Neural cell (in vitro differentiated cells): ENCODE measurements around the gene SCUBE2. TPM values are rescaled to one million over a fixed set of nuclear protein-coding genes. Genes with fewer than 3 reads are reported as not detected.

ENCODE experiments used
- H2AFZ ChIP-seq: fragments of 200-600, 300-800 bp; sonication (generic), shearing (Covaris generic); 2 replicates; pipeline ENCODE4 v1.6.0; 2014; ENCODE audit warnings: low read depth, mild to moderate bottlenecking, antibody characterized with exemption, low read length, moderate library complexity
- H3F3A ChIP-seq: fragments of 200-600 bp; shearing (Covaris generic); 2 replicates; pipeline ENCODE4 v1.6.1; 2016; ENCODE audit warnings: mild to moderate bottlenecking, moderate library complexity, mixed read lengths, antibody characterized with exemption, low read length; ENCODE audit not compliant: insufficient read depth, poor library complexity, severe bottlenecking
- H3K27ac ChIP-seq: fragments of 200-600, 300-800 bp; sonication (generic), shearing (Covaris generic); 2 replicates; pipeline ENCODE4 v1.5.1; 2014; ENCODE audit warnings: mild to moderate bottlenecking, low read length, moderate library complexity
- H3K27me3 ChIP-seq: fragments of 300-800, 200-600 bp; sonication (generic), shearing (Covaris generic); 2 replicates; pipeline ENCODE4 v1.6.0; 2014; ENCODE audit warnings: mild to moderate bottlenecking, low read depth, low read length, moderate library complexity; ENCODE audit not compliant: insufficient read depth
- H3K36me3 ChIP-seq: fragments of 300-800, 200-600 bp; sonication (generic), shearing (Covaris generic); 2 replicates; pipeline ENCODE4 v1.5.1; 2014; ENCODE audit warnings: mild to moderate bottlenecking, antibody characterized with exemption, low read length, moderate library complexity; ENCODE audit not compliant: insufficient read depth
- H3K4me2 ChIP-seq: fragments of 300-800, 200-600 bp; sonication (generic), shearing (Covaris generic); 2 replicates; pipeline ENCODE4 v1.6.0; 2014; ENCODE audit warnings: mild to moderate bottlenecking, low read length
- H3K4me3 ChIP-seq: fragments of 300-800, 200-600 bp; sonication (generic), shearing (Covaris generic); 2 replicates; pipeline ENCODE4 v1.5.1; 2014; ENCODE audit warnings: mild to moderate bottlenecking, low read length, moderate library complexity
- H3K79me2 ChIP-seq: fragments of 200-600 bp; shearing (Covaris generic); replicated peaks from 2 replicates; pipeline ENCODE4 v1.6.0; 2014; ENCODE audit warnings: mild to moderate bottlenecking, low read length, moderate library complexity; ENCODE audit not compliant: insufficient read depth
- H3K9ac ChIP-seq: fragments of 300-800, 200-600 bp; sonication (generic), shearing (Covaris generic); 2 replicates; pipeline ENCODE4 v1.6.1; 2016; ENCODE audit warnings: mild to moderate bottlenecking, low read length, mixed read lengths
- H3K9me2 ChIP-seq: fragments of 200-600 bp; shearing (Covaris generic); 2 replicates; pipeline ENCODE4 v1.6.1; 2016; ENCODE audit warnings: mild to moderate bottlenecking, low read length, mixed read lengths; ENCODE audit not compliant: insufficient read depth
- H3K9me3 ChIP-seq: fragments of 200-600, 300-800 bp; sonication (generic), shearing (Covaris generic); 2 replicates; pipeline ENCODE4 v1.6.1; 2016; ENCODE audit warnings: mild to moderate bottlenecking, mixed run types, low read length, moderate library complexity, mixed read lengths
- H4K20me1 ChIP-seq: fragments of 200-600 bp; shearing (Covaris generic); 2 replicates; pipeline ENCODE4 v1.6.1; 2016; ENCODE audit warnings: mild to moderate bottlenecking, mixed run types; ENCODE audit not compliant: insufficient read depth
- CTCF ChIP-seq: fragments of 450-650 bp; IDR thresholded peaks from 2 replicates; pipeline ENCODE4 v1.5.1; 2014; ENCODE audit warnings: antibody characterized with exemption, mild to moderate bottlenecking, moderate library complexity; ENCODE audit not compliant: poor library complexity, severe bottlenecking
- EP300 ChIP-seq: fragments of 450-650 bp; conservative IDR thresholded peaks from 2 replicates; pipeline ENCODE4 v1.6.1; 2014; ENCODE audit warnings: antibody characterized with exemption, mild to moderate bottlenecking, moderate library complexity; ENCODE audit not compliant: poor library complexity, severe bottlenecking
- EZH2 ChIP-seq: fragments of 200-600, 300-800 bp; shearing (Covaris generic), sonication (generic); IDR thresholded peaks from 2 replicates; pipeline ENCODE4 v1.6.1; 2014; ENCODE audit warnings: antibody characterized with exemption, low read length, borderline replicate concordance, mild to moderate bottlenecking; ENCODE audit not compliant: insufficient read depth, poor library complexity, severe bottlenecking
- MXI1 ChIP-seq: fragments of 450-650 bp; conservative IDR thresholded peaks from 2 replicates; pipeline ENCODE4 v1.6.1; 2014; ENCODE audit warnings: antibody characterized with exemption, mild to moderate bottlenecking; ENCODE audit not compliant: poor library complexity, severe bottlenecking
- POLR2AphosphoS5 ChIP-seq: IDR thresholded peaks from 2 replicates; pipeline ENCODE4 v1.6.1; 2012
- RAD21 ChIP-seq: fragments of 450-650 bp; conservative IDR thresholded peaks from 2 replicates; pipeline ENCODE4 v1.6.1; 2014; ENCODE audit warnings: antibody characterized with exemption, mild to moderate bottlenecking, moderate library complexity
- REST ChIP-seq: IDR thresholded peaks from 2 replicates; pipeline ENCODE4 v1.6.1; 2012; ENCODE audit warnings: borderline replicate concordance
- SMC3 ChIP-seq: fragments of 450-650 bp; conservative IDR thresholded peaks from 2 replicates; pipeline ENCODE4 v1.6.1; 2014; ENCODE audit warnings: antibody characterized with exemption, mild to moderate bottlenecking, moderate library complexity; ENCODE audit not compliant: poor library complexity
- TAF1 ChIP-seq: IDR thresholded peaks from 2 replicates; pipeline ENCODE4 v1.6.1; 2012; ENCODE audit warnings: low read depth
- polyA plus RNA-seq: library from polyadenylated mRNA; depleted of rRNA; stranded (reverse); fragments of >200 nt; gene quantifications from 2 replicates; pipeline ENCODE4 v1.2.3, GENCODE V29; 2014

SCUBE2 gene
- polyA plus RNA-seq, 1 donor from 2014 or later, result 2.6 TPM

- Histone ChIP-seq H2AFZ (no peak overlapping the region), H3K4me3 (no peak overlapping the region), H4K20me1 (no peaks in the 10 kb centered on the region), H3F3A (no peaks in the 10 kb centered on the region), H3K36me3 (no peaks in the 10 kb centered on the region), H3K79me2 (no peaks in the 10 kb centered on the region), H3K9ac (no peak overlapping the region), H3K27ac (no peak overlapping the region), H3K4me2 (no peak overlapping the region), H3K9me2 (no peaks in the 10 kb centered on the region), H3K27me3 (no peaks in the 10 kb centered on the region), H3K9me3 (no peaks in the 10 kb centered on the region)
- no peak for TF ChIP-seq MXI1
- no peak for TF ChIP-seq POLR2AphosphoS5
- TF ChIP-seq EZH2, result no peak
- no peak for TF ChIP-seq EP300
- no peak for TF ChIP-seq SMC3
- TF ChIP-seq TAF1, result no peak
- TF ChIP-seq REST, result no peak
These were observed 13.0 kb downstream of the SCUBE2 start for GRCh38 chr11:9078113-9079086.

GRCh38 chr11:9077164-9077563 is 14.2 kb downstream of the SCUBE2 start:
- no peak overlapping the region for H3K9ac ChIP-seq
- no peaks in the 10 kb centered on the region for H3K9me3 ChIP-seq
- no peak overlapping the region for H2AFZ ChIP-seq
- H4K20me1 ChIP-seq, result no peaks in the 10 kb centered on the region
- H3K27me3 ChIP-seq, result no peaks in the 10 kb centered on the region
- no peak overlapping the region for H3K4me3 ChIP-seq
- H3K36me3 ChIP-seq, result no peaks in the 10 kb centered on the region
- no peaks in the 10 kb centered on the region for H3F3A ChIP-seq
- no peak overlapping the region for H3K27ac ChIP-seq
- no peaks in the 10 kb centered on the region for H3K79me2 ChIP-seq
- TF ChIP-seq CTCF (no peak), TAF1 (no peak), EZH2 (no peak), REST (no peak), POLR2AphosphoS5 (no peak), SMC3 (no peak), RAD21 (no peak), MXI1 (no peak), EP300 (no peak)
- H3K4me2 ChIP-seq, result no peak overlapping the region
- no peaks in the 10 kb centered on the region for H3K9me2 ChIP-seq
